Natural killer cell (primary cell): ENCODE results near the gene CYP4F11. TPM values are rescaled to one million over a fixed set of nuclear protein-coding genes. Genes with fewer than 3 reads are reported as not detected.

Source experiments
- ATAC-seq, 3 donors: fragments of 150-1000 bp in 2 of 3; fragments of 200-7000 bp in 1 of 3; cut with Tn5 transposase; 1 replicate in 1 of 3; 2 replicates in 2 of 3; pipeline ENCODE4 v1.10.0; 2021; ENCODE audit warnings: mild to moderate bottlenecking in 2 of 3, moderate library complexity in 2 of 3
- DNase-seq, 2 donors: peaks; one replicate each; pipeline versions ENCODE4 v3.0.0 to v3.0.0-alpha.2; 2013 to 2021; ENCODE audit warnings: mixed read lengths in 1 of 2
- H3K27ac ChIP-seq: one replicate; pipeline ENCODE4 v1.5.1; 2013; ENCODE audit warnings: mild to moderate bottlenecking, low read length
- H3K27me3 ChIP-seq: one replicate; pipeline ENCODE4 v1.6.1; 2013; ENCODE audit warnings: low read length; ENCODE audit not compliant: control insufficient read depth, insufficient read depth
- H3K36me3 ChIP-seq: one replicate; pipeline ENCODE4 v1.6.1; 2013; ENCODE audit warnings: low read length; ENCODE audit not compliant: control insufficient read depth, insufficient read depth
- H3K4me1 ChIP-seq: one replicate; pipeline ENCODE4 v1.6.1; 2013; ENCODE audit warnings: low read length; ENCODE audit not compliant: control insufficient read depth, insufficient read depth
- H3K4me3 ChIP-seq: one replicate; pipeline ENCODE4 v1.5.1; 2013; ENCODE audit warnings: low read length
- H3K9me3 ChIP-seq: one replicate; pipeline ENCODE4 v1.6.1; 2013; ENCODE audit warnings: low read length; ENCODE audit not compliant: control insufficient read depth, insufficient read depth
- H3K27ac Mint-ChIP-seq, 2 donors: one replicate each; pipeline ENCODE4 v1.8.0; 2022; ENCODE audit warnings: mild to moderate bottlenecking in 2 of 2, mixed read lengths in 2 of 2, moderate library complexity in 1 of 2
- H3K27me3 Mint-ChIP-seq, 2 donors: one replicate each; pipeline ENCODE4 v1.8.0; 2022; ENCODE audit warnings: low read depth in 2 of 2, mixed read lengths in 2 of 2
- H3K36me3 Mint-ChIP-seq: one replicate; pipeline ENCODE4 v1.8.0; 2022; ENCODE audit warnings: mixed read lengths
- H3K4me1 Mint-ChIP-seq, 2 donors: one replicate each; pipeline ENCODE4 v1.8.0; 2022; ENCODE audit warnings: mixed read lengths in 2 of 2
- H3K4me3 Mint-ChIP-seq: one replicate; pipeline ENCODE4 v1.8.0; 2022; ENCODE audit warnings: mild to moderate bottlenecking, moderate library complexity, mixed read lengths
- H3K9me3 Mint-ChIP-seq, 2 donors: one replicate each; pipeline ENCODE4 v1.8.0; 2022; ENCODE audit warnings: mixed read lengths in 2 of 2
- WGBS: methylation state at CpG from one replicate; pipeline ENCODE4 v1.1.7; 2013; ENCODE audit warnings: missing lambda C conversion rate; ENCODE audit not compliant: insufficient coverage; 5-methylcytosine and 5-hydroxymethylcytosine counted together
- intact Hi-C: fragments of 100-400 bp; cut with micrococcal nuclease; formaldehyde crosslinking; loops from one replicate; pipeline ENCODE4 v1.14.2; 2022
- total RNA-seq, 4 donors: library from RNA; stranded (reverse); fragments of 120-200 nt in 1 of 4; gene quantifications; one replicate each; pipeline versions ENCODE4 v1.2.3 to v1.2.4, GENCODE V29; 2013 to 2022
- TF ChIP-seq, protein P1 (sequence below): fragments of 200-600 bp; IDR thresholded peaks from one replicate; pipeline ENCODE4 v1.8.0; 2022; ENCODE audit warnings: antibody characterized with exemption

Gene CYP4F11
- total RNA-seq, 3 donors from 2014 or later (not counting 1 experiment from before 2014, with no cell fraction given), result not detected

DNA sequence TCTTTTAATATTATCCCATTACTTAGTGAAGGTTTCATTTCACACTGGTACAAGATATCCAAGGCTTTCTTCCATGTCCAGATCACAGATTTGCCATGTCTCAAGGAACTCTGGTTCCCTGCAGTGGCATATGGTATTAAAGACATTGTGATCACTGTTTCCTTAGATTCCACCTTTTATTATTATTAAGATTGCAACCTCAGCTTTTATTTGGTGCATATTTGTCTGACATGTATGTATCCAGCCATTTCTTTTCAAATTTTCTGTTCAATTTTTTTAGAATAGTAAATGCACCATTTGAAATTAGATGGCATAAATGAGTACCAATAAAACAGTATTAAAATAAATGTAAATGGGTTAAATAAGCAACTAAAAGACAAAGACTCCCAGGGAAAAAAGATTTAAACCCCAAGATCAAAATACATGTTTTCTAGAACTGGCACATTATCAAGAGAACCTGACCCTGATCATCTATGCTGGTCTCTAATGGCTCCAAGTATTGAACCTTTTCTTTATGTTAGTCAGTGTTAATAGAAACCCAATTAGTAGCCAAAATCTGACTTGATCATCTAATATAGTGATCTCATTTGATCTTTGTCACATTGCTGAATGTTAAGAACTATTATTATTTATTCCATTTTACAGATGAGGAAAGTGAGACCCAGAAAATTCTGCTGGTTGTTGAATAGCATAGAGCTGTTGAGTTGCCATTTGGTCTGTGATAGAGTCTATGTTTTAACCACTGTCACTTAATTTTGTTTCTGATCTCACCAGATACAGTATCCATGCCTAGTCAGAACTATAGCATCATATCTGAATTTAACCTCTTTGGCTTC lies 14.1 kb upstream of the CYP4F11 start, which contains the start of gene OR10H4:
OR10H4 (plus strand) TSS at position 786 of the 836 bp plus-strand sequence; CDS start at position 786, 0 bp downstream.
- ATAC-seq, result no peak
- Mint-ChIP-seq H3K9me3 (peaks cover 7 to 11% of the 10 kb centered on the region in 2 donors), H3K4me1 (no peaks in the 10 kb centered on the region), H3K36me3 (no peaks in the 10 kb centered on the region), H3K27me3 (peaks cover 24 to 69% of the 10 kb centered on the region in 2 donors), H3K4me3 (no peak within 1 kb of the TSS), H3K27ac (no peak within 1 kb of the TSS)
- no peak within 1 kb of the TSS for H3K4me3 ChIP-seq
- H3K27me3 ChIP-seq, result peaks cover 8% of the 10 kb centered on the region
- H3K27ac ChIP-seq, result no peak within 1 kb of the TSS
- H3K9me3 ChIP-seq, result peaks cover 4% of the 10 kb centered on the region
- no peaks in the 10 kb centered on the region for H3K4me1 ChIP-seq
- intact Hi-C loops, result no loop called here
- H3K36me3 ChIP-seq, result no peaks in the 10 kb centered on the region
- no peak for DNase-seq
- TF ChIP-seq, protein P1, sequence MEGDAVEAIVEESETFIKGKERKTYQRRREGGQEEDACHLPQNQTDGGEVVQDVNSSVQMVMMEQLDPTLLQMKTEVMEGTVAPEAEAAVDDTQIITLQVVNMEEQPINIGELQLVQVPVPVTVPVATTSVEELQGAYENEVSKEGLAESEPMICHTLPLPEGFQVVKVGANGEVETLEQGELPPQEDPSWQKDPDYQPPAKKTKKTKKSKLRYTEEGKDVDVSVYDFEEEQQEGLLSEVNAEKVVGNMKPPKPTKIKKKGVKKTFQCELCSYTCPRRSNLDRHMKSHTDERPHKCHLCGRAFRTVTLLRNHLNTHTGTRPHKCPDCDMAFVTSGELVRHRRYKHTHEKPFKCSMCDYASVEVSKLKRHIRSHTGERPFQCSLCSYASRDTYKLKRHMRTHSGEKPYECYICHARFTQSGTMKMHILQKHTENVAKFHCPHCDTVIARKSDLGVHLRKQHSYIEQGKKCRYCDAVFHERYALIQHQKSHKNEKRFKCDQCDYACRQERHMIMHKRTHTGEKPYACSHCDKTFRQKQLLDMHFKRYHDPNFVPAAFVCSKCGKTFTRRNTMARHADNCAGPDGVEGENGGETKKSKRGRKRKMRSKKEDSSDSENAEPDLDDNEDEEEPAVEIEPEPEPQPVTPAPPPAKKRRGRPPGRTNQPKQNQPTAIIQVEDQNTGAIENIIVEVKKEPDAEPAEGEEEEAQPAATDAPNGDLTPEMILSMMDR, result no peak

- no peak overlapping the region for H3K4me3 ChIP-seq
- Mint-ChIP-seq H3K9me3 (peaks cover 7 to 11% of the 10 kb centered on the region in 2 donors), H3K4me3 (no peak overlapping the region), H3K27ac (no peak overlapping the region), H3K36me3 (no peaks in the 10 kb centered on the region), H3K27me3 (peaks cover 23 to 63% of the 10 kb centered on the region in 2 donors), H3K4me1 (no peaks in the 10 kb centered on the region)
- intact Hi-C loops, result no loop called here
- no peak overlapping the region for H3K27ac ChIP-seq
- H3K9me3 ChIP-seq, result peaks cover 4% of the 10 kb centered on the region
- TF ChIP-seq, protein P1, result no peak
- ATAC-seq, result no peak
- no peak for DNase-seq
- H3K27me3 ChIP-seq, result peaks cover 8% of the 10 kb centered on the region
- no peaks in the 10 kb centered on the region for H3K4me1 ChIP-seq
- H3K36me3 ChIP-seq, result no peaks in the 10 kb centered on the region
- WGBS, result 80% methylated on average over 2 of the region's 4 CpGs
Observed at GRCh38 chr19:15945301-15945700, 11.0 kb upstream of the CYP4F11 start.

GRCh38 chr19:15944401-15944800 lies 10.1 kb upstream of the CYP4F11 start:
- Mint-ChIP-seq H3K9me3 (peaks cover 6 to 8% of the 10 kb centered on the region in 2 donors), H3K4me1 (no peaks in the 10 kb centered on the region), H3K27me3 (peaks cover 25 to 62% of the 10 kb centered on the region in 2 donors), H3K27ac (no peak overlapping the region), H3K36me3 (no peaks in the 10 kb centered on the region), H3K4me3 (no peak overlapping the region)
- TF ChIP-seq, protein P1, result no peak
- no peaks in the 10 kb centered on the region for H3K4me1 ChIP-seq
- WGBS, result 61% methylated on average over 4 of the region's 4 CpGs
- H3K9me3 ChIP-seq, result peaks cover 4% of the 10 kb centered on the region
- H3K27me3 ChIP-seq, result peaks cover 8% of the 10 kb centered on the region
- DNase-seq, result no peak
- H3K27ac ChIP-seq, result no peak overlapping the region
- H3K36me3 ChIP-seq, result no peaks in the 10 kb centered on the region
- intact Hi-C loops, result no loop called here
- no peak overlapping the region for H3K4me3 ChIP-seq
- ATAC-seq, result no peak
